HUES64 (cell line): Measurements from ENCODE around the gene RPRD1A.
"Not testable (repeated sequence)": the region's sequence is repeated elsewhere in the genome, so short reads cannot be mapped to it uniquely, and the experiment has no call there.

Experiments used
- H3K27ac ChIP-seq: 2 replicates; pipeline ENCODE4 v1.7.0; 2013; ENCODE audit warnings: low read depth, low read length, inconsistent platforms
- H3K27me3 ChIP-seq: 2 replicates; pipeline ENCODE4 v1.6.1; 2013; ENCODE audit warnings: mild to moderate bottlenecking, low read length; ENCODE audit not compliant: insufficient read depth
- H3K36me3 ChIP-seq: 2 replicates; pipeline ENCODE4 v1.6.1; 2013; ENCODE audit warnings: mild to moderate bottlenecking, low read length; ENCODE audit not compliant: insufficient read depth
- H3K4me1 ChIP-seq: 2 replicates; pipeline ENCODE4 v1.6.1; 2013; ENCODE audit warnings: mild to moderate bottlenecking, low read length, moderate library complexity; ENCODE audit not compliant: insufficient read depth
- H3K4me3 ChIP-seq: 2 replicates; pipeline ENCODE4 v1.5.1; 2013; ENCODE audit warnings: mild to moderate bottlenecking, low read length, moderate library complexity
- H3K9ac ChIP-seq: 2 replicates; pipeline ENCODE4 v1.6.1; 2013; ENCODE audit warnings: mild to moderate bottlenecking, low read depth, low read length
- H3K9me3 ChIP-seq: 2 replicates; pipeline ENCODE4 v1.6.1; 2013; ENCODE audit warnings: low read depth, low read length; ENCODE audit not compliant: insufficient read depth
- WGBS: fragments of 150-250, 120-280 bp; methylation state at CpG from one replicate; pipeline ENCODE4 v1.1.7; 2013; ENCODE audit warnings: missing lambda C conversion rate; 5-methylcytosine and 5-hydroxymethylcytosine counted together

The RPRD1A gene

DNA sequence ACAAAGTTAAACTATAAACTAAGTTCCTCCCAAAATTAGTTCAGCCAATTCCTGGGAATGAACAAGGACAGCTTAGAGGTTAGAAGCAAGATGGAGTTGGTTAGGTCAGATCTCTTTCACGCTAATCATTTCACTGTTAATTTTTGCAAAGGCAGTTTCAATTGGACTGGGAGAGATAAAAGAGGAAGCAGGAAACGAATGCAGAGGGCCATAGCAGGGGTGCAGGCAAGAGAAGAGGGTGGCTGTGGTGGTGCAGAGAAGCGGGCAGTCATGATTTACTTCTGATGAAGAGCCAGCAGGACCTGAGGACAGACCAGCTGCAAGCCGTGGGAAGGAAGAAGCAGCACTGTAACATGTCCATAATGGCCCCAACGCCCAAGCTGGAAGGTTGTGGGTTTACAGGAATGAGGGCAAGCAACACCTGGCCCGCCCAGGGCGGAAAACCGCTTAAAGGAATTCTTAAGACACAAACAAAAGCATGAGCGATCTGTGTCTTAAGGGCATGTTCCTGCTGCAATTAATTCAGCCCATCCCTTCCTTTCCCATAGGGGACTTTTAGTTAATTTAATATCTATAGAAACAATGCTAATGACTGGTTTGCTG is 99.0 kb downstream of the RPRD1A start:
- H3K9me3 ChIP-seq: no peaks in the 10 kb centered on the region
- H3K9ac ChIP-seq: no peak overlapping the region
- 0 out of 2 replicates have a peak, but pooled peaks cover 6% of the 10 kb centered on the region for H3K4me1 ChIP-seq
- no peak overlapping the region for H3K27ac ChIP-seq
- H3K36me3 ChIP-seq: no peaks in the 10 kb centered on the region
- no peak overlapping the region for H3K4me3 ChIP-seq
- WGBS: 92% methylated on average over 9 of the region's 9 CpGs
- H3K27me3 ChIP-seq: no peaks in the 10 kb centered on the region

GRCh38 chr18:35967866-35968265 is 99.5 kb downstream of the RPRD1A start:
- not testable (repeated sequence) for H3K9ac ChIP-seq, H3K9me3 ChIP-seq, H3K4me3 ChIP-seq, H3K27me3 ChIP-seq, H3K36me3 ChIP-seq, H3K4me1 ChIP-seq, H3K27ac ChIP-seq
- WGBS: 95% methylated on average over 4 of the region's 4 CpGs

DNA sequence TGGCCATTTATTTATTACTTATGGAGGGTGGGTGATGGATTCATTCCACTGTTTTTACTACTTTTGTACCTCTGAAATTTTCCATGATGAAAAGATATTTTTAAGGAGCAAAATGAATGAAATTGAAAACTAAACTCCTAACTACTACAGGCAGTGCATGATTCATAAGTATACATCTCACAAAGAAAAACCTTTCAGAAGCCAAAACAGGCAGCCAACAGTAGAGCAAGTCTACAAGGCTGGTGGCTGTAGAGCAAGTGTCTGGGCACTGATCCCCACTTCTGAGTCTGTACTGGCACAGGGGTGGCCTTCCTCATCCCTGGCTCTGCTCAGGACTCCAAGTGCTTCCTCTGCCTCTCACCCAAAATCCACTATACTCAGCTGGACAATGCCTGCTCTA is 103.0 kb downstream of the RPRD1A start:
- H3K27ac ChIP-seq: no peak overlapping the region
- no peaks in the 10 kb centered on the region for H3K36me3 ChIP-seq
- no peaks in the 10 kb centered on the region for H3K4me1 ChIP-seq
- H3K9me3 ChIP-seq: peaks cover 12% of the 10 kb centered on the region
- no peak overlapping the region for H3K4me3 ChIP-seq
- H3K9ac ChIP-seq: no peak overlapping the region
- H3K27me3 ChIP-seq: no peaks in the 10 kb centered on the region

DNA sequence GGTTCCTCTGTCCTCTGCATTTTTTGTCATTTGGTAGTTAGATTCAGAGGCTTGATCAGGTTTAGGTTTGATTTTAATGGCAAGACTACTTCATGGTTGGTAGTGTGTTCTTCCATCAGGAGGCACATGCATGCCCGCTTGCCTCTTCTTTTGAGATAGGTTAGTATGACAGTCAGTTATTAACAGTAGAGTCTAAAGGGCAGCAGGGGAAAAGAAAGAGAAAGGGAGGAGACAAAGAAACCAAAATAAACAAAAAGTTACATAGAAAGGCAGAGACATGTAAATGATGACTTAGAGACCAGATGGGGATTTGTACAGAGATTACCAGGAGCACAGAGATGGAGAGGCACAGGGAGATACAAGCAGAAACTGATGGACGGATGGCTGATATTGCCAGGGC is 105.0 kb downstream of the RPRD1A start:
- Histone ChIP-seq H3K9ac (no peak overlapping the region), H3K36me3 (no peaks in the 10 kb centered on the region), H3K27ac (no peak overlapping the region), H3K9me3 (peaks cover 12% of the 10 kb centered on the region), H3K27me3 (no peaks in the 10 kb centered on the region), H3K4me3 (no peak overlapping the region), H3K4me1 (no peaks in the 10 kb centered on the region)
- WGBS: 92% methylated on average over 2 of the region's 2 CpGs

DNA sequence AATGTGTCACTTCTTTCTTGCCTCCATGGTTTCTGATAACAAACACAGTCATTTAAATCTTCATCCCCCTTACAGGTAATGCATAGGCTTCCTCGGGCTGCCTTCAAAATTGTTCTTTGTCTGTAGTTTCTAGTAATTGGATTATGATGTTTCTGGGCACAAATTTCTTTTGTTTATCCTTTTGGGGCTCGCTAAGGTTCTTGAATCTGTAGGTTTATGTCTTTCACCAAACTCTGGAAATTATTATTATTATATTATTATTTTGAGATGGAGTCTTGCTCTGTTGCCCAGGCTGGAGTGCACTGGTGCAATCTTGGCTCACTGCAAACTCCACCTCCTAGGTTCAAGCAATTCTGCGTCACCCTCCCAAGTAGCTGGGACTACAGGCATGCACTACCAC is 111.1 kb downstream of the RPRD1A start:
- no peaks in the 10 kb centered on the region for H3K36me3 ChIP-seq
- WGBS: 89% methylated on average over 2 of the region's 3 CpGs
- H3K4me1 ChIP-seq: no peaks in the 10 kb centered on the region
- H3K9me3 ChIP-seq: peaks cover 14% of the 10 kb centered on the region
- H3K4me3 ChIP-seq: no peak overlapping the region
- no peak overlapping the region for H3K9ac ChIP-seq
- H3K27me3 ChIP-seq: no peaks in the 10 kb centered on the region
- H3K27ac ChIP-seq: no peak overlapping the region

DNA sequence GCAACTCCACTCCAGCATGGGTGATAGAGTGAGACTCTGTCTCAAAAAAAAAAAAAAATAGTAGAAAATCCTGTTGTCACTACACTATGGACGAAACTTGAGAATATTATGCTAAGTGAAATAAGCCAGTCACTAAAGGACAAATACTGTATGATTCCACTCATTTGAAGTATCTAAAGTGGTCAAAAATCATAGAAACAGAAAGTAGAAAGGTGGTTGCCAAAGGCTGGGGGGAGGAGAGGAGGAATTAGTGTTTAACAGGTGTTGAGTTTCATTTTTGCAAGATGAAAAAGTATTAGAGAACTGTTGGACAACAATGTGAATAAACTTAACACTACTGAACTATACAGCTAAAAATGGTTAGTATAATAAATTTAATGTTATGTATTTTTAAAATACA is 113.7 kb downstream of the RPRD1A start:
- Histone ChIP-seq H3K36me3 (no peaks in the 10 kb centered on the region), H3K9me3 (0 out of 2 replicates have a peak, but pooled peaks cover 6% of the 10 kb centered on the region), H3K27me3 (peaks cover 9% of the 10 kb centered on the region; the same call in 1 of the 2 replicates), H3K27ac (no peak overlapping the region), H3K4me1 (peaks cover 11% of the 10 kb centered on the region), H3K4me3 (no peak overlapping the region), H3K9ac (no peak overlapping the region)
- WGBS: 100% methylated on average over 1 of the region's 1 CpG

DNA sequence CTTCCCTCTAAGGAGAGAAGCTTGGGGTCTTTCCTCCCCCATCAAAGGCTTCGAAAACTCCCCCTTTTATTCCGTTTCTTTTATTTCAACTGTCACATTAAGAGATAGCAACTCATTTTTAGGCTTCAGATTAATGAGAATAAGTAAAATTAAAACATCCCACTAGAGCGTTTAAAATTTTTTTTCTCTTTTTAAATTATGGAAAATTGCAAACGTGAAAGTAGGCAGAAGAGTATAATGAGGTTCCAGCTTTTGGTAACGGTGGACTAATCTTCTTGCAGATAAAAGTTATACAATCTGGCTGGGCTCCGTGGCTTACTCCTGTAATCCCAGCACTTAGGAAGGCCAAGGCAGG is 116.8 kb downstream of the RPRD1A start:
- peaks cover 9% of the 10 kb centered on the region; the same call in 1 of the 2 replicates for H3K27me3 ChIP-seq
- no peaks in the 10 kb centered on the region for H3K36me3 ChIP-seq
- no peak overlapping the region for H3K27ac ChIP-seq
- 52% methylated on average over 5 of the region's 6 CpGs for WGBS
- H3K4me3 ChIP-seq: peak overlapping the region; percentile 92
- peaks cover 20% of the 10 kb centered on the region for H3K4me1 ChIP-seq
- 0 out of 2 replicates have a peak, but pooled peaks cover 6% of the 10 kb centered on the region for H3K9me3 ChIP-seq
- no peak overlapping the region for H3K9ac ChIP-seq

DNA sequence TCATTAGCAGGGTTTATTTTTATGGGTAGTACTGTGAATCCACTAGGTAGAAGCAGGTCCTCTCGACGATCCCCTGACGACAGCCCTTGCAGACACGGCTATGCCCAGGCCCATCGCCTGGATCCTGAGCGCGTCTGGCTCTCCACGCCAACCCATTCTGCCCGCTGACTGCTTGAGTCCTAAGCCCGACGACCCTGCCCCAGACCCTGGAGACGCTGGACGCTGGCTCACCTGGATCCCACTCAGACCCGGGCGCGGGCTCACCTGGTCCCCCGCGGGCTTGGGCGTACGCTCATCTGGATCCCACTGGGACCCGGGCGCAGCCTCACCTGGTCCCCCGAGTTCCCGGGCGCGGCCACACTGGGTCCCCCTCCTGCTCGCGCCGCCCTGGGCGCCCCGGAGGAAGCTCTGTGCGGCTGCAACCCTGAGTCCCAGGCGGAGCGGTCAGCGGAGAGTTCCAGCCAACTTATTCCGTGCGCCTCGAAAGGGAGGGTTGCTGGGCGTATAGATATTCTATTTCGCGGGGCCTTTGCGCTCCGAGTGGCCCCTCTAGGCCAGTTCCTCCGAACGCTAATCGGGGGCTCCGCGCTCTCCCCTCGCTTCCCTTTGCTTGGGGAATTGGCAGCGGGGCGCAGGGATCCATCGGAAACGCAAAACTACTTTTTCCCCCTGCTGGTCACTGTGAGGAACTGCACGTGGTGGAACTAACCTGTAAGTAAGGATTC is 117.3 kb downstream of the RPRD1A start:
- Histone ChIP-seq H3K9me3 (0 out of 2 replicates have a peak, but pooled peaks cover 6% of the 10 kb centered on the region), H3K4me1 (peaks cover 20% of the 10 kb centered on the region), H3K9ac (peak overlapping the region; percentile 86), H3K36me3 (peaks cover 4% of the 10 kb centered on the region; the same call in 1 of the 2 replicates), H3K27ac (no peak overlapping the region; the same call in 1 of the 2 replicates), H3K4me3 (peak overlapping the region; percentile 92), H3K27me3 (peaks cover 9% of the 10 kb centered on the region; the same call in 1 of the 2 replicates)
- WGBS: under 1% methylated on average over 54 of the region's 54 CpGs

DNA sequence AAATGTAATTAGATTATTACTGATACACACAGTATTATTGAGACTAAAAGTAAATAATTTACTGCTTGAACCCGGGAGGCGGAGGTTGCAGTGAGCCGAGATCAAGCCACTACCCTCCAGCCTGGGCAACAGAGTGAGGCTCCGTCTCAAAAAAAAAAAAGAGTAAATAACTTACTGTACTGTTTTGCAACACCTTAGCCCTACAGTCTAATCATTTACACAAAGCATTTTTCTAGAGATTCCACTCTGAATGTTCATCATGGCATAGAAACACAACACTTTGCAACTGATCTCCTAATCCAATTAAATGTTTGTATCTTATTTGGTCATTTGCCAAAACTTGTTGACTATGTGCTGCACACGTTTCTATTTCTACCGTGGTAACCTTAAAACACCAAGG is 118.3 kb downstream of the RPRD1A start:
- H3K36me3 ChIP-seq: peaks cover 14% of the 10 kb centered on the region
- peaks cover 9% of the 10 kb centered on the region; the same call in 1 of the 2 replicates for H3K27me3 ChIP-seq
- H3K9me3 ChIP-seq: 0 out of 2 replicates have a peak, but pooled peaks cover 6% of the 10 kb centered on the region
- 56% methylated on average over 6 of the region's 6 CpGs for WGBS
- peak overlapping the region; percentile 86 for H3K9ac ChIP-seq
- H3K4me3 ChIP-seq: peak overlapping the region; percentile 92
- H3K4me1 ChIP-seq: peaks cover 20% of the 10 kb centered on the region
- H3K27ac ChIP-seq: no peak overlapping the region

GRCh38 chr18:35948080-35948479 is 119.3 kb downstream of the RPRD1A start:
- Histone ChIP-seq H3K9ac (no peak overlapping the region), H3K4me3 (peak overlapping the region; percentile 92; the same call in 1 of the 2 replicates), H3K9me3 (0 out of 2 replicates have a peak, but pooled peaks cover 3% of the 10 kb centered on the region), H3K27me3 (peaks cover 9% of the 10 kb centered on the region; the same call in 1 of the 2 replicates), H3K27ac (no peak overlapping the region), H3K36me3 (peaks cover 19% of the 10 kb centered on the region), H3K4me1 (peaks cover 20% of the 10 kb centered on the region)
- WGBS: 67% methylated on average over 3 of the region's 3 CpGs

GRCh38 chr18:35942661-35943060 is 124.7 kb downstream of the RPRD1A start:
- Histone ChIP-seq H3K4me3 (no peak overlapping the region), H3K27ac (no peak overlapping the region), H3K36me3 (peaks cover 39% of the 10 kb centered on the region), H3K9ac (no peak overlapping the region), H3K27me3 (no peaks in the 10 kb centered on the region), H3K9me3 (no peaks in the 10 kb centered on the region), H3K4me1 (peaks cover 9% of the 10 kb centered on the region)
- WGBS: 98% methylated on average over 6 of the region's 6 CpGs
